DND-41 (cell line): Measurements from ENCODE around the gene AFF3.

Experiments
- ATAC-seq: fragments of 200-7000 bp; cut with Tn5 transposase; 3 replicates; pipeline ENCODE4 v1.9.1; 2021; ENCODE audit warnings: low read depth; ENCODE audit not compliant: insufficient read depth
- DNase-seq: peaks from one replicate; pipeline ENCODE4 v3.0.0-alpha.2; 2020
- H2AFZ ChIP-seq: 2 replicates; pipeline ENCODE4 v1.6.0; 2012; ENCODE audit warnings: low read depth, low read length
- H3K27ac ChIP-seq: 2 replicates; pipeline ENCODE4 v1.5.1; 2012; ENCODE audit warnings: low read length, inconsistent platforms
- H3K27me3 ChIP-seq: fragments of 200-600 bp; sonication (generic); 2 replicates; pipeline ENCODE4 v1.6.0; 2012; ENCODE audit warnings: low read length, mild to moderate bottlenecking, inconsistent platforms; ENCODE audit not compliant: insufficient read depth, poor library complexity
- H3K36me3 ChIP-seq: 2 replicates; pipeline ENCODE4 v1.5.1; 2012; ENCODE audit warnings: low read length, inconsistent platforms; ENCODE audit not compliant: insufficient read depth
- H3K4me1 ChIP-seq: 2 replicates; pipeline ENCODE4 v1.5.1; 2012; ENCODE audit warnings: mild to moderate bottlenecking, low read length; ENCODE audit not compliant: insufficient read depth
- H3K4me2 ChIP-seq: 2 replicates; pipeline ENCODE4 v1.6.0; 2012; ENCODE audit warnings: mild to moderate bottlenecking, moderate library complexity, low read length, inconsistent platforms; ENCODE audit not compliant: insufficient read depth
- H3K4me3 ChIP-seq, 2 experiments: fragments of 200-600 bp in 1 of 2; shearing (Covaris generic) in 1 of 2; 2 replicates each; pipeline ENCODE4 v1.5.1; 2012 to 2016; ENCODE audit warnings: inconsistent platforms in 2 of 2, low read length in 2 of 2, mild to moderate bottlenecking in 2 of 2, low read depth in 1 of 2, moderate library complexity in 1 of 2
- H3K79me2 ChIP-seq: 2 replicates; pipeline ENCODE4 v1.6.0; 2012; ENCODE audit warnings: low read length, inconsistent platforms; ENCODE audit not compliant: insufficient read depth
- H3K9ac ChIP-seq: 2 replicates; pipeline ENCODE4 v1.6.0; 2012; ENCODE audit warnings: low read depth, mild to moderate bottlenecking, inconsistent platforms, low read length, moderate library complexity
- H3K9me3 ChIP-seq: 2 replicates; pipeline ENCODE4 v1.5.1; 2012; ENCODE audit warnings: low read length, moderate library complexity, mild to moderate bottlenecking, inconsistent platforms; ENCODE audit not compliant: insufficient read depth, severe bottlenecking
- H4K20me1 ChIP-seq: 2 replicates; pipeline ENCODE4 v1.6.0; 2012; ENCODE audit warnings: low read length; ENCODE audit not compliant: insufficient read depth
- CTCF ChIP-seq: IDR thresholded peaks from 2 replicates; pipeline ENCODE4 v1.5.1; 2012; ENCODE audit warnings: borderline replicate concordance, low read length, moderate library complexity, mild to moderate bottlenecking; ENCODE audit not compliant: poor library complexity, severe bottlenecking; ENCODE audit errors: extremely low read depth
- EZH2 ChIP-seq: IDR thresholded peaks from 3 replicates; pipeline ENCODE4 v1.6.1; 2012; ENCODE audit warnings: borderline replicate concordance, low read depth, mild to moderate bottlenecking, moderate library complexity, low read length, inconsistent platforms; ENCODE audit not compliant: severe bottlenecking

Gene AFF3

GRCh38 chr2:100121124-100121718 lies 21.2 kb downstream of the AFF3 start:
- no peak for TF ChIP-seq CTCF
- no peak for TF ChIP-seq EZH2
- Histone ChIP-seq H3K79me2 (peaks cover 3% of the 10 kb centered on the region; the same call in 1 of the 2 replicates), H3K27me3 (no peaks in the 10 kb centered on the region), H2AFZ (no peak overlapping the region), H3K27ac (no peak overlapping the region), H3K4me3 (no peak overlapping the region), H4K20me1 (no peaks in the 10 kb centered on the region), H3K9ac (no peak overlapping the region), H3K4me2 (no peak overlapping the region), H3K9me3 (peaks cover 23% of the 10 kb centered on the region), H3K4me1 (no peaks in the 10 kb centered on the region), H3K36me3 (peaks cover 73% of the 10 kb centered on the region)
- ATAC-seq (no peak), DNase-seq (no peak)

- Histone ChIP-seq H3K36me3 (peaks cover 57% of the 10 kb centered on the region), H3K4me3 (no peak overlapping the region), H4K20me1 (no peaks in the 10 kb centered on the region), H3K4me2 (no peak overlapping the region), H3K79me2 (peaks cover 3% of the 10 kb centered on the region; the same call in 1 of the 2 replicates), H2AFZ (no peak overlapping the region), H3K9me3 (peaks cover 25% of the 10 kb centered on the region), H3K27ac (no peak overlapping the region), H3K9ac (no peak overlapping the region), H3K27me3 (no peaks in the 10 kb centered on the region), H3K4me1 (peaks cover 17% of the 10 kb centered on the region)
- ATAC-seq: no peak
- no peak for DNase-seq
- TF ChIP-seq CTCF (no peak), EZH2 (no peak)
These were observed 23.2 kb downstream of the AFF3 start for GRCh38 chr2:100119235-100119634.

- DNase-seq (peak; percentile 66), ATAC-seq (peak; percentile 91)
- H4K20me1 ChIP-seq: no peaks in the 10 kb centered on the region
- H3K4me2 ChIP-seq: peak overlapping the region; percentile 36
- H3K27ac ChIP-seq: peak overlapping the region; percentile 76
- peaks cover 36% of the 10 kb centered on the region for H3K4me1 ChIP-seq
- TF ChIP-seq CTCF (no peak), EZH2 (no peak)
- H3K9me3 ChIP-seq: peaks cover 21% of the 10 kb centered on the region
- H2AFZ ChIP-seq: no peak overlapping the region
- H3K79me2 ChIP-seq: 0 out of 2 replicates have a peak, but pooled peaks cover 4% of the 10 kb centered on the region
- no peak overlapping the region for H3K4me3 ChIP-seq
- peak overlapping the region; percentile 38 for H3K9ac ChIP-seq
- no peaks in the 10 kb centered on the region for H3K27me3 ChIP-seq
- peaks cover 28% of the 10 kb centered on the region for H3K36me3 ChIP-seq
These were observed 28.4 kb downstream of the AFF3 start for GRCh38 chr2:100113990-100114433.
